GM23248 (cell line): Measurements from ENCODE around the gene SFN. TPM values are rescaled to one million over a fixed set of nuclear protein-coding genes. Genes with fewer than 3 reads are reported as not detected.

Experiments
- DNase-seq: peaks from one replicate; pipeline ENCODE4 v3.0.0-alpha.2; 2015
- H2AFZ ChIP-seq: fragments of 200-600 bp; sonication (generic); 2 replicates; pipeline ENCODE4 v1.6.1; 2016; ENCODE audit warnings: antibody characterized with exemption
- H3F3A ChIP-seq: fragments of 200-600 bp; sonication (generic); 2 replicates; pipeline ENCODE4 v1.6.1; 2016; ENCODE audit warnings: mild to moderate bottlenecking, antibody characterized with exemption, mixed run types; ENCODE audit not compliant: insufficient read depth
- H3K27ac ChIP-seq: fragments of 200-600 bp; sonication (generic); 2 replicates; pipeline ENCODE4 v1.5.1; 2016; ENCODE audit warnings: mild to moderate bottlenecking
- H3K27me3 ChIP-seq: fragments of 200-600 bp; sonication (generic); replicated peaks from 2 replicates; pipeline ENCODE4 v1.6.1; 2016; ENCODE audit warnings: mild to moderate bottlenecking; ENCODE audit not compliant: insufficient read depth
- H3K36me3 ChIP-seq: fragments of 200-600 bp; sonication (generic); 2 replicates; pipeline ENCODE4 v1.6.1; 2016; ENCODE audit warnings: low read depth, mild to moderate bottlenecking
- H3K4me1 ChIP-seq: fragments of 200-600 bp; sonication (generic); 2 replicates; pipeline ENCODE4 v1.6.1; 2016; ENCODE audit warnings: mild to moderate bottlenecking; ENCODE audit not compliant: insufficient read depth
- H3K4me2 ChIP-seq: fragments of 200-600 bp; sonication (generic); one replicate; pipeline ENCODE4 v1.6.1; 2016; ENCODE audit warnings: mild to moderate bottlenecking; ENCODE audit not compliant: unreplicated experiment
- H3K4me3 ChIP-seq: fragments of 200-600 bp; sonication (generic); 2 replicates; pipeline ENCODE4 v1.5.1; 2016; ENCODE audit warnings: mild to moderate bottlenecking
- H3K79me2 ChIP-seq: fragments of 200-600 bp; sonication (generic); 2 replicates; pipeline ENCODE4 v1.6.1; 2016; ENCODE audit warnings: mild to moderate bottlenecking; ENCODE audit not compliant: insufficient read depth
- H3K9ac ChIP-seq: fragments of 200-600 bp; sonication (generic); 2 replicates; pipeline ENCODE4 v1.6.1; 2016; ENCODE audit warnings: mild to moderate bottlenecking
- H3K9me2 ChIP-seq: fragments of 200-600 bp; sonication (generic); 2 replicates; pipeline ENCODE4 v1.6.1; 2016; ENCODE audit warnings: mixed run types, mild to moderate bottlenecking, moderate library complexity; ENCODE audit not compliant: insufficient read depth
- H3K9me3 ChIP-seq: fragments of 200-600 bp; sonication (generic); one replicate; pipeline ENCODE4 v1.6.1; 2017; ENCODE audit warnings: low read depth
- H4K20me1 ChIP-seq: fragments of 200-600 bp; sonication (generic); 2 replicates; pipeline ENCODE4 v1.6.0; 2016; ENCODE audit not compliant: insufficient read depth
- EZH2 ChIP-seq: fragments of 200-600 bp; sonication (generic); IDR thresholded peaks from 2 replicates; pipeline ENCODE4 v1.6.1; 2018; ENCODE audit warnings: antibody characterized with exemption, mild to moderate bottlenecking; ENCODE audit not compliant: insufficient read depth, poor library complexity, severe bottlenecking
- EZH2phosphoT487 ChIP-seq: fragments of 200-600 bp; sonication (generic); IDR thresholded peaks from 2 replicates; pipeline ENCODE4 v1.6.1; 2018; ENCODE audit warnings: antibody characterized with exemption, moderate library complexity, mild to moderate bottlenecking, low read depth; ENCODE audit not compliant: insufficient read depth
- WGBS, 2 experiments: methylation state at CpG; one replicate each; pipeline ENCODE4 v1.1.6; 2015 to 2017; ENCODE audit warnings: low lambda C conversion rate in 2 of 2, low coverage in 1 of 2; ENCODE audit errors: missing lambda C conversion rate in 2 of 2; 5-methylcytosine and 5-hydroxymethylcytosine counted together
- in situ Hi-C: fragments of 300-500 bp; cut with MboI; formaldehyde crosslinking; loops from 2 replicates; pipeline ENCODE4 v1.15.0; 2020
- polyA plus RNA-seq: library from polyadenylated mRNA; unstranded; fragments of >200 nt; fragmentation: Nextera tagmentation; extraction: Ambion mirVana; gene quantifications from 2 replicates; pipeline ENCODE4 v1.2.1, GENCODE V29; 2016
- total RNA-seq: library from RNA; depleted of rRNA; stranded (reverse); fragments of >200 nt; shearing (Covaris generic); gene quantifications from 2 replicates; pipeline ENCODE4 v1.2.3, GENCODE V29; 2014; rRNA removed

SFN gene
- total RNA-seq (not detected in 2 replicates), polyA plus RNA-seq (not detected in 2 replicates)

GRCh38 chr1:26862781-26863684, at the start of gene SFN:
TSS of gene SFN (plus strand) at chr1:26863149. CDS start at chr1:26863213, 64 bp downstream.
- WGBS, 2 experiments: 88 to 92% methylated on average over 36 to 37 of the region's 37 CpGs

GRCh38 chr1:26814377-26814776, 48.6 kb upstream of the SFN start:
- no peaks in the 10 kb centered on the region for H3K9me2 ChIP-seq
- no peaks in the 10 kb centered on the region for H3K4me1 ChIP-seq
- in situ Hi-C loops: no loop called here
- no peak overlapping the region for H3K27ac ChIP-seq
- WGBS, 2 experiments: 94 to 98% methylated on average over 2 of the region's 2 CpGs
- no peak for TF ChIP-seq EZH2phosphoT487
- TF ChIP-seq EZH2: no peak
- H2AFZ ChIP-seq: no peak overlapping the region
- H4K20me1 ChIP-seq: no peaks in the 10 kb centered on the region
- H3K4me3 ChIP-seq: no peak overlapping the region
- no peak for DNase-seq
- H3K4me2 ChIP-seq: no peak overlapping the region
- no peak overlapping the region for H3K9ac ChIP-seq
- no peaks in the 10 kb centered on the region for H3K27me3 ChIP-seq
- H3K79me2 ChIP-seq: no peaks in the 10 kb centered on the region
- H3K9me3 ChIP-seq: no peaks in the 10 kb centered on the region
- H3F3A ChIP-seq: no peaks in the 10 kb centered on the region
- H3K36me3 ChIP-seq: no peaks in the 10 kb centered on the region

More at GRCh38 chr1:26862781-26863684, at the start of gene SFN:
- Histone ChIP-seq H4K20me1 (no peaks in the 10 kb centered on the region), H3K9me2 (no peaks in the 10 kb centered on the region), H3K27me3 (no peaks in the 10 kb centered on the region), H3K9ac (peak within 1 kb of the TSS; percentile 84; the same call in 1 of the 2 replicates), H3K27ac (no peak within 1 kb of the TSS), H3K4me2 (peak within 1 kb of the TSS; percentile 94), H3K4me3 (peak within 1 kb of the TSS; percentile 80; the same call in 1 of the 2 replicates), H3K4me1 (no peaks in the 10 kb centered on the region), H3K9me3 (no peaks in the 10 kb centered on the region), H3K36me3 (no peaks in the 10 kb centered on the region), H2AFZ (peak within 1 kb of the TSS; percentile 88), H3K79me2 (no peaks in the 10 kb centered on the region), H3F3A (peaks cover 14% of the 10 kb centered on the region; the same call in 1 of the 2 replicates)
- no peak for DNase-seq
- no peak for TF ChIP-seq EZH2phosphoT487
- no peak for TF ChIP-seq EZH2
- in situ Hi-C loops: no loop called here

DNA sequence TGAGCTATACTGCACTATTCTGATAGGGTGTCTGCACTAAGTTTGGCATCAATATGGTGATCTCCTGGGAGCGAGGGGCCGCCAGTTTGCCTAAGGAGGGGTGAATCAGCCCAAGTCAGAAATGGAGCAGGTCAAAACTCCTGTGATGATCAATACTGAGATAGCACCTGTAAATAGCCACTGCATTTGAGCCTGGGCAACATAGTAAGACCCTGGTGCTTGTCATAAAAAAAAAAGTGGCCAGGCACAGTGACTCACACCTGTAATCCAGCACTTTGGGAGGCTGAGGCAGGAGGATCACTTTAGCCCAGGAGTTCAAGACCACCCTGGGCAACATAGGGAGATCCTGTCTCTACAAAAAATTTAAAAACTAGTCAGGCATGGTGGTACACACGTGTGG, 48.1 kb upstream of the SFN start:
- Histone ChIP-seq H3K9me2 (no peaks in the 10 kb centered on the region), H3K4me2 (no peak overlapping the region), H3K9ac (no peak overlapping the region), H3K4me3 (no peak overlapping the region), H3F3A (no peaks in the 10 kb centered on the region), H3K9me3 (no peaks in the 10 kb centered on the region), H3K36me3 (no peaks in the 10 kb centered on the region), H4K20me1 (no peaks in the 10 kb centered on the region), H3K79me2 (no peaks in the 10 kb centered on the region), H2AFZ (no peak overlapping the region), H3K27ac (no peak overlapping the region), H3K27me3 (no peaks in the 10 kb centered on the region), H3K4me1 (no peaks in the 10 kb centered on the region)
- no peak for DNase-seq
- no peak for TF ChIP-seq EZH2phosphoT487
- TF ChIP-seq EZH2: no peak
- WGBS, 2 experiments: 64 to 66% methylated on average over 3 of the region's 3 CpGs
- in situ Hi-C loops: no loop called here

DNA sequence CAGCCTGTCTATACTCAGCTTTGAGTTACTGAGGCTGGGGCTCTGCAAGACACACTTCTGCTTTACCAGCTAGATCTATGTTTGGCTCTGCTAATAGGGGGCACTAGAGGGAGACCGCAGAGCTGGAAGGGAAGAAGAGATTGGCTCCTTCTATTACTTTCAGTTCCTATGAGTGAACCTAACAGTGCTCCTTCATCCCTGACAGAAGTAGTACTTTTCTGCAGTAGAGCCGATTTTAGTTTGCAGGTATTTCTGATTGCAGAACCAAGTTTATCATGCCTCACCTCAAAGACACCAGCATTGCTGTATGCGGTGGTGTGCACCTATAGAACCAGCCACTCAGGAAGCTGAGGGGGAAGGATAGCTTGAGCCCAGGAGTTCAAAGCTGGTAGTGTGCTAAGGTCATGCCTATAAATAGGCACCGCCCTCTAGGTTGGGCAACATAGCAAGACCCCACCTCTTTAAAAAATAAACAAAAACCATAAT, 42.1 kb upstream of the SFN start:
- Histone ChIP-seq H3K4me3 (no peak overlapping the region), H3K9me2 (no peaks in the 10 kb centered on the region), H3K27me3 (no peaks in the 10 kb centered on the region), H3K4me2 (no peak overlapping the region), H3F3A (peaks cover 13% of the 10 kb centered on the region), H3K9ac (no peak overlapping the region), H3K9me3 (no peaks in the 10 kb centered on the region), H3K36me3 (no peaks in the 10 kb centered on the region), H2AFZ (no peak overlapping the region), H3K79me2 (no peaks in the 10 kb centered on the region), H4K20me1 (no peaks in the 10 kb centered on the region), H3K27ac (no peak overlapping the region), H3K4me1 (peaks cover 3% of the 10 kb centered on the region; the same call in 1 of the 2 replicates)
- in situ Hi-C loops: no loop called here
- 95 to 96% methylated on average over 4 of the region's 4 CpGs for WGBS, 2 experiments
- DNase-seq: no peak
- TF ChIP-seq EZH2phosphoT487 (no peak), EZH2 (no peak)
